Dedifferentiated amniotic fluid mesenchymal stem cell (primary cell): ENCODE results near the gene SPATA31A5.
"Not testable (repeated sequence)": the region's sequence is repeated elsewhere in the genome, so short reads cannot be mapped to it uniquely, and the experiment has no call there.

ENCODE experiments used
- DNase-seq: peaks from one replicate; pipeline ENCODE4 v3.0.0-alpha.2; 2016; ENCODE audit errors: extremely low spot score

SPATA31A5 gene

GRCh38 chr9:60914107-60914506 lies at the start of gene SPATA31A5:
Gene SPATA31A5, plus strand, starts transcription at chr9:60914407. Its CDS starts 29 bp downstream, at chr9:60914436.
- DNase-seq = not testable (repeated sequence)

- DNase-seq = not testable (repeated sequence)
Observed at GRCh38 chr9:60962990-60963350, 48.8 kb downstream of the SPATA31A5 start.

- not testable (repeated sequence) for DNase-seq
Observed at GRCh38 chr9:60966382-60966781, 52.2 kb downstream of the SPATA31A5 start.
